Measurements from ENCODE around the gene MAP2K5.

The MAP2K5 gene

GRCh38 chr15:67521783-67522568 is 20.5 kb upstream of the MAP2K5 start:
- no peak for DNase-seq

GRCh38 chr15:67523330-67523729 is 19.2 kb upstream of the MAP2K5 start:
- DNase-seq: no peak

GRCh38 chr15:67524235-67524634 is 18.3 kb upstream of the MAP2K5 start:
- no peak for DNase-seq

- DNase-seq: no peak
Measured at GRCh38 chr15:67528513-67528912, 14.0 kb upstream of the MAP2K5 start.

- no peak for DNase-seq
Measured at GRCh38 chr15:67531379-67531914, 11.1 kb upstream of the MAP2K5 start.

GRCh38 chr15:67533873-67534272 is 8.6 kb upstream of the MAP2K5 start:
- DNase-seq: no peak

GRCh38 chr15:67534360-67534759 is 8.1 kb upstream of the MAP2K5 start:
- no peak for DNase-seq

- DNase-seq: no peak
Measured at GRCh38 chr15:67537771-67538170, 4.7 kb upstream of the MAP2K5 start.

GRCh38 chr15:67543348-67543718 is 830 bp downstream of the MAP2K5 start:
- DNase-seq: no peak

GRCh38 chr15:67544475-67544874 is 2.0 kb downstream of the MAP2K5 start:
- no peak for DNase-seq

GRCh38 chr15:67545864-67546263 is 3.4 kb downstream of the MAP2K5 start:
- DNase-seq: no peak

GRCh38 chr15:67547064-67547463 is 4.6 kb downstream of the MAP2K5 start:
- no peak for DNase-seq

- no peak for DNase-seq
Measured at GRCh38 chr15:67547836-67548235, 5.3 kb downstream of the MAP2K5 start.

- no peak for DNase-seq
Measured at GRCh38 chr15:67548236-67548852, 5.8 kb downstream of the MAP2K5 start.

- DNase-seq: no peak
Measured at GRCh38 chr15:67548862-67549651, 6.6 kb downstream of the MAP2K5 start.

GRCh38 chr15:67549736-67550135 is 7.2 kb downstream of the MAP2K5 start:
- DNase-seq: no peak

GRCh38 chr15:67550522-67550921 is 8.0 kb downstream of the MAP2K5 start:
- DNase-seq: no peak

GRCh38 chr15:67551207-67551743 is 8.8 kb downstream of the MAP2K5 start:
- no peak for DNase-seq

- DNase-seq: no peak
Measured at GRCh38 chr15:67554580-67554979, 12.1 kb downstream of the MAP2K5 start.

- no peak for DNase-seq
Measured at GRCh38 chr15:67556976-67557570, 14.6 kb downstream of the MAP2K5 start.

- DNase-seq: no peak
Measured at GRCh38 chr15:67558502-67558901, 16.0 kb downstream of the MAP2K5 start.

GRCh38 chr15:67559158-67559557 is 16.7 kb downstream of the MAP2K5 start:
- no peak for DNase-seq

- DNase-seq: no peak
Measured at GRCh38 chr15:67559576-67559975, 17.1 kb downstream of the MAP2K5 start.
